BLaER1 treated with 17β-estradiol and CSF1 and Interleukin-3, amounts not matched to agents 10 nM and 100 nM (cell line): Measurements from ENCODE around the gene CCDC107.

Experiments used
- H3K27ac ChIP-seq, 11 experiments: shearing (Covaris generic); formaldehyde crosslinking; 2 replicates each; pipeline ENCODE4 v1.8.1; 2022
- H3K27me3 ChIP-seq, 11 experiments: shearing (Covaris generic); formaldehyde crosslinking; 2 replicates each; pipeline ENCODE4 v1.8.1; 2022
- H3K36me3 ChIP-seq, 11 experiments: shearing (Covaris generic); formaldehyde crosslinking; 2 replicates each; pipeline ENCODE4 v1.8.1; 2022
- H3K4me1 ChIP-seq, 10 experiments: shearing (Covaris generic); formaldehyde crosslinking; 2 replicates each; pipeline ENCODE4 v1.8.1; 2022
- H3K4me2 ChIP-seq, 11 experiments: shearing (Covaris generic); formaldehyde crosslinking; 2 replicates each; pipeline ENCODE4 v1.8.1; 2022
- H3K4me3 ChIP-seq, 10 experiments: shearing (Covaris generic); formaldehyde crosslinking; 2 replicates each; pipeline ENCODE4 v1.8.1; 2022
- H3K9ac ChIP-seq, 11 experiments: shearing (Covaris generic); formaldehyde crosslinking; 2 replicates each; pipeline ENCODE4 v1.8.1; 2022
- H3K9me3 ChIP-seq, 11 experiments: shearing (Covaris generic); formaldehyde crosslinking; replicated peaks in 1 of 11; 2 replicates each; pipeline ENCODE4 v1.8.1; 2022
- H4K20me1 ChIP-seq, 11 experiments: shearing (Covaris generic); formaldehyde crosslinking; 2 replicates each; pipeline ENCODE4 v1.8.1; 2022
- Cebpa-rat ChIP-seq, 11 experiments: shearing (Covaris generic); IDR thresholded peaks; 2 replicates each; pipeline ENCODE4 v1.8.1; 2022

CCDC107 gene

DNA sequence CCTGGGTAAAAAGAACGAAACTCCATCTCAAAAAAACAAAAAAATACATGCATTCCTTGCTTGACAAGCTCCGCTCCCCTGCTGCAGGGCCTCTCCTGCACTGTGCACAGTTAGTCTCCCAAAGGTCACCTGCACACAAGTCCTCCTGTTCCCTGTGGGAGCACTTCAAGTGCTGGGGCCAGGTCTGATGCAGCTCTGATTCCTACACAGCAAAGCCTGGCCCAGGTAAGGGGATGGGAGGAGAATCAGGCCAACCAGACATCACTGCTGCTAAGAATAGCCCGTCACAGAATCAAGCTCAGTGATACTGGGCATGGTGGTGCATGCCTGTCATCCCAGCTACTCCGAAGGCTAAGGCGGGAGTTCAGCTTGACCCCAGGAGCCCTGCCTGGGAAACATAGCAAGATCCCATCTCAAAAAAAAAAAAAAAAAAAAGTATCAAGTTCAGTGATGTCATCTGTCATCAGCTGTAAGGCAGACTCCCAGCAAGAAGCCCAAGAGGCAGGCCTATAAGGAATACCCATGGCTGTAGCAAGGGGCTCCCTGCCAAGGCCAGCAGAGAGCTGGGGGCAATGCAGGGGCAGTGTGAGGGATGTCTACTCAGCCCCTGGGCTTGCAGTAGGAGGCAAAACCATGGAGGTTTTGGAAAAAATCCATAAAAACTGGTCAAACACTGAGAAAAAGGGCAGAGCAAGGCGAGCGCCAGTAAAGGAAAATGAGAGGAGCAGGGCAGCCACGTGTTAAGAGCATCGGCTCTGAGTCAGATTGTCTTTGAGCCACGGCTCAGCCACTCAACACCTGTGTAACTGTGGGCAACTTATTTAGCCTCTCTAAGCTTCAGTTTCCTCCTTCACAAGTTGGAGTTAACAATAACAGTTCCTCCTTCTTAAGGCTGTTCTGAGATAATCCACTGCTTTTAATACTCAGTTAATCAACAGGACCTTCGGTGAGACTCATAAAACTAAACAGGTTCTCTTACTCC lies 28.4 kb downstream of the CCDC107 start:
- Histone ChIP-seq H3K27ac (no peak overlapping the region), H4K20me1 (no peaks in the 10 kb centered on the region; a peak in 1 of 22 replicates), H3K4me1 (peaks cover 35 to 53% (median 44%) of the 10 kb centered on the region in 10 experiments), H3K4me2 (peak overlapping the region in 8 of 11 experiments; percentile 3 to 97 (median 96); a peak in 10 of 22 replicates), H3K27me3 (no peaks in the 10 kb centered on the region), H3K9ac (no peak overlapping the region; a peak in 1 of 22 replicates), H3K9me3 (no peaks in the 10 kb centered on the region), H3K36me3 (peaks cover 21 to 43% (median 30%) of the 10 kb centered on the region in 11 experiments; a peak in 20 of 22 replicates), H3K4me3 (no peak overlapping the region)
- TF ChIP-seq Cebpa-rat (IDR thresholded peaks at IDR 0.05), result no peak

DNA sequence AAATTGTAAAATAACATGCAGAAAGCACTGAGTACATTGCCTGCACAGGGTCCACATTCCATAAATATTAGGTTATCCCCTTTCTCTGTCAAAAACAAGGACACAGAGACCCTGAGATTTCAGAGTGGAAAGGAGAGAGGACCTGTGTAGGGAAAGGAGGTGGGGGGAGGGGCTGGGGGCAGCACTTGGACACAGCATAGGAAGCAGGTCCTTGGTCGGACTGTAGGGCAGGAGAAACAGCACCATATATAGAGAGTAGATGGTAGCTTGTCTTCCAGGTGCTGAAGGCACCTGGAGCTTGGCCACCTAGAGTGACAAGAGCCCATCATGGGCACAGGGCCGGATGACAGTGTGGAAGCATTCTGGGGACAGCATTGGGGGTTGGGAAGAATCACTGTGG lies 29.2 kb downstream of the CCDC107 start:
- Histone ChIP-seq H3K27ac (no peak overlapping the region), H3K9ac (no peak overlapping the region), H3K27me3 (no peaks in the 10 kb centered on the region), H3K4me3 (no peak overlapping the region), H3K4me2 (peak overlapping the region; percentile 78 to 99 (median 96); a peak in 21 of 22 replicates), H3K36me3 (peaks cover 21 to 40% (median 30%) of the 10 kb centered on the region in 11 experiments; a peak in 20 of 22 replicates), H3K4me1 (peaks cover 39 to 57% (median 48%) of the 10 kb centered on the region in 10 experiments), H3K9me3 (no peaks in the 10 kb centered on the region), H4K20me1 (no peaks in the 10 kb centered on the region; a peak in 1 of 22 replicates)
- no peak for TF ChIP-seq Cebpa-rat (IDR thresholded peaks at IDR 0.05)

DNA sequence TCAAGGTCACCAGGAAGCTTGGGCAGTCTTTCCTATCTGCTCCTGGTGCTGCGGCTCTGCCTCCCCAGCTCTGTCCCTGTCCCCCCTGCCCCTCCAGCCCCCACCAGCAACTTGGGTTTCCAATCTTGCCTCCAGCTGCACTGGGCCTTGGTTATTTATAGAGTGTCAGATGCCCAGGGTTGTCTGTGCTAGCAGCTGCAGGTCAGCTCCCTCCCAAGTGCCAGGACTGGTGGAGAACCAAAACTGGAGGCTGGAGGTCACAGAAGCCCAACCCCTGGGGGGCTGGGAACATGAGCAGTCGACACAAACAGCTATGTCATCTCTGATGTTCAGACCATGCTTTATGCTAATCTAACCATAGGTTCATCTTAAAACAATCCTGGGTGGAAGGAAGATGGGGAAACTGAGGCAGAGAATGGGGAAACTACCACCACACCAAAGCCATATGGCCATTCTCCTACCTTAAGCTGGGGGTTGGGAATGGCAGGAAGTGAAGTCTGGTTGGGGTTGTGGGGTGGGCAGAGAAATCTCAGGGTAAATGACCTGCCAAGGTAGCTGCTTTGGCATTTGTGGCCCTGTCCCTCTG lies 30.0 kb downstream of the CCDC107 start:
- H3K4me2 ChIP-seq, result peak overlapping the region; percentile 78 to 99 (median 96)
- no peaks in the 10 kb centered on the region for H3K9me3 ChIP-seq
- H4K20me1 ChIP-seq, result no peaks in the 10 kb centered on the region
- peaks cover 39 to 57% (median 48%) of the 10 kb centered on the region in 10 experiments for H3K4me1 ChIP-seq
- H3K27ac ChIP-seq, result peak overlapping the region in 5 of 11 experiments; percentile 13 to 84 (median 29); a peak in 7 of 22 replicates
- TF ChIP-seq Cebpa-rat (IDR thresholded peaks at IDR 0.05), result no peak
- peak overlapping the region in 1 of 10 experiments; percentile 61; a peak in 1 of 20 replicates for H3K4me3 ChIP-seq
- H3K36me3 ChIP-seq, result peaks cover 16 to 33% (median 26%) of the 10 kb centered on the region in 11 experiments; a peak in 19 of 22 replicates
- peak overlapping the region in 2 of 11 experiments; percentile 79 to 83; a peak in 2 of 22 replicates for H3K9ac ChIP-seq
- H3K27me3 ChIP-seq, result no peaks in the 10 kb centered on the region

DNA sequence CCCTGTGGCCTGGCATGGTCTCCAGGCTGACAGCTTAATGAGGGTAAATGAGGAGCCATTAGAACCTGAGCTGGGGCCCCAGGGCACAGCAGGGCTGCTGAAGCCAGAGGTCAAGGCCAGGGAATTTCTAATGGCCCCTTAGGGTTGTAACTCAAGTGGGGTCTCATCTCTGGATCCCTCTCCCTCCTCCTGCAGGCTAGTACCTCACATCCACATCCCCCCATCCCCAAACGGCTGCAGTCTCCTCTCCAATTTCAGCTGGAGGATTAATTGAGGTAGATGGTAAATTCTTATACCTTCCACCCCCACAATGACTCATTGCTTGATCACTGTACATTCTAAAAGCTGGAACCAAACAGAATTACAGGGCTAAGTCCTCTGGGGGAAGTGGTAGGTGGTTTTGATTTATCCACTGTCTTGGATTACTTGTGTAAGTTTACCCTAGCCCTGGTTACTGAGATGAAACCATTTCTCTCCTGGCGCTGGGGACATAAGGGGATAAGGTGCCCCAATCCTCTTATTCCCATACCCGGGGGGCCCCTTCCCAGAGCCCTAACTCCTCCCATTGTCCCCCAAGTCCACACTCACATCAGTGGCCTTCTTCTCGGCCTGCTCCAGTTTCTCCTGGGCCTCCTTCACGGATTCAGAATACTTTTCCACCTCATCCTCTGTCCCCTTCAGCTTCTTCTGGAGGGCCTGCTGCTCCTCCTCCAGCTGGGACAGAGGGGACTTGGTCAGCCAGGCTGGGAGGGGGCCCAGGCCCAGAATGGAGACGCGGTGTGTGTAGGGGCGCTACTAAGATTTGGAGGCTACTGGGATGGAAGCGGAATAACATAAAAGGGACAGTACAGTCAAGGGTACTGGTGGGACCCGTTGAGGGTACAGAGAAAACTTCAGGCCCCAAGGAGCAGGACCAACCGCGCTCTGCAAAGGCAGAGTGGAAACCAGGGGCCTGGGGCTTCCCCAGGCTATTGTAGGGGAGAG lies 30.8 kb downstream of the CCDC107 start:
- Histone ChIP-seq H4K20me1 (no peaks in the 10 kb centered on the region), H3K4me3 (peak overlapping the region in 9 of 10 experiments; percentile 61 to 81 (median 69); a peak in 14 of 20 replicates), H3K36me3 (peaks cover 12 to 25% (median 19%) of the 10 kb centered on the region in 11 experiments; a peak in 19 of 22 replicates), H3K9me3 (no peaks in the 10 kb centered on the region), H3K27me3 (no peaks in the 10 kb centered on the region), H3K27ac (peak overlapping the region in 10 of 11 experiments; percentile 20 to 87 (median 82); a peak in 18 of 22 replicates), H3K4me1 (peaks cover 39 to 51% (median 48%) of the 10 kb centered on the region in 10 experiments), H3K4me2 (peak overlapping the region; percentile 78 to 99 (median 96)), H3K9ac (peak overlapping the region; percentile 31 to 86 (median 83); a peak in 18 of 22 replicates)
- TF ChIP-seq Cebpa-rat (IDR thresholded peaks at IDR 0.05), result no peak

DNA sequence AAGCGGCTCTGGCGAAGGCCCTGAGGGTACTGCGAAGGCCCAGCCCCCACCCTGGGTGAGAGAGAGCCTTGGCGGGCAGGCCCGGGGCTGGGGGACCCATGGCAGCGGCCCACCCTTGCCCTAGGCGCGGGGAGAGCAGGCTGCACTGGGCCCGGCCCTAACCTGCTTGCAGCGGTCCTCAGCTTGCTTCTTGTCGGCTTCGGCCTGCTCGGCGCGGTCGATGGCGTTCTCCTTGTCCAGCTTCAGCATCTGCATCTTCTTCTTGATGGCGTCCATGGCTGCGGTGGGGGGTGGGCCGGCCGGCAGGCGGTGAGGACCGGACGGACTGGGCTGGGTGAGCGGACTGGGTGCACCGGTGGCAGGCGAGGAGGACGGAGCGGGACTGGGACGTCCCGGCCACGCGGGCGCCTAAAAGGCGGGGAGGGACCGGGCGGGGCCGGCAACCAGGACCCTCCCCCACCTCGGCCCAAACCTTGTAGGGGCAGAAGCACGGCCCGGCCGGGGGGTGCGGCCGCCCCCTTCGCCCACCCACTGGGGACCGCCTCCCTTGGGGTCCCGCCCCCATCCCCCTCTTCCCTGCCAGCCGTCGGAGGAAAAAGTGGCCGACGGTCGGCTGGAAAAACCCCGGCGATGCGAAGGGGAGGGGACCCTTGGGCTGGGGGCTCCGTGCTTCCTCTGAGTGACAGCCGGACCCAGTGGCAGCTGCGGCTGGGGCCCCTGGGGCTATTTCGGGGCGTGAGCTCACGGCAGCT lies 31.6 kb downstream of the CCDC107 start, which contains the start of gene TPM2:
TSS of gene TPM2 (minus strand) at position 384 of the 752 bp plus-strand sequence. CDS start at position 276, 108 bp downstream.
- H3K27me3 ChIP-seq, result no peaks in the 10 kb centered on the region
- peak within 1 kb of the TSS; percentile 64 to 87 (median 80) for H3K27ac ChIP-seq
- peaks cover 39 to 51% (median 48%) of the 10 kb centered on the region in 10 experiments for H3K4me1 ChIP-seq
- H3K36me3 ChIP-seq, result peaks cover 5 to 16% (median 10%) of the 10 kb centered on the region in 11 experiments; a peak in 17 of 22 replicates
- H4K20me1 ChIP-seq, result no peaks in the 10 kb centered on the region
- H3K4me2 ChIP-seq, result peak within 1 kb of the TSS; percentile 78 to 99 (median 96)
- TF ChIP-seq Cebpa-rat (IDR thresholded peaks at IDR 0.05), result no peak
- H3K9me3 ChIP-seq, result no peaks in the 10 kb centered on the region
- peak within 1 kb of the TSS; percentile 78 to 86 (median 83) for H3K9ac ChIP-seq
- peak within 1 kb of the TSS; percentile 61 to 81 (median 68) for H3K4me3 ChIP-seq

DNA sequence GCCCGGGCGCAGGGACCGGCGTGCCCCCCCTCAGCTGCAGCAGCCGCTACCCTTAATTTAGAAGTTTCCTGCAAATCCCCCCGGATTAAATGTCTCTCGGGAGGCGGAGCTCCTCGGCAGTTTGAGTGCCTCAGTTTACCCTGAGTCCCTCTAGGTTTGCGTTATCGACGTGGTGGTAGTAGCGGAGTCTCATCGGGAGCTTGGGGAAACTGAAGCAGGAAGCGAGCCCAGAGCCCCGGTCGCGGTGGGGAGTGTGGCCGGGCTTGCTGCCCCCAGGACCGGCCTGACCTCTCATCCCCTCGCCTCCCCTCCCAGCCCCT lies 32.2 kb downstream of the CCDC107 start:
- H3K9me3 ChIP-seq, result no peaks in the 10 kb centered on the region
- H3K4me3 ChIP-seq, result peak overlapping the region; percentile 61 to 81 (median 68)
- H3K4me2 ChIP-seq, result peak overlapping the region; percentile 78 to 99 (median 96)
- H3K27me3 ChIP-seq, result no peaks in the 10 kb centered on the region
- H3K27ac ChIP-seq, result peak overlapping the region; percentile 27 to 87 (median 80); a peak in 21 of 22 replicates
- peaks cover 39 to 51% (median 48%) of the 10 kb centered on the region in 10 experiments for H3K4me1 ChIP-seq
- H3K9ac ChIP-seq, result peak overlapping the region; percentile 78 to 86 (median 83)
- H4K20me1 ChIP-seq, result no peaks in the 10 kb centered on the region
- no peak for TF ChIP-seq Cebpa-rat (IDR thresholded peaks at IDR 0.05)
- peaks cover under 1 to 15% (median 5%) of the 10 kb centered on the region in 11 experiments; a peak in 16 of 22 replicates for H3K36me3 ChIP-seq

DNA sequence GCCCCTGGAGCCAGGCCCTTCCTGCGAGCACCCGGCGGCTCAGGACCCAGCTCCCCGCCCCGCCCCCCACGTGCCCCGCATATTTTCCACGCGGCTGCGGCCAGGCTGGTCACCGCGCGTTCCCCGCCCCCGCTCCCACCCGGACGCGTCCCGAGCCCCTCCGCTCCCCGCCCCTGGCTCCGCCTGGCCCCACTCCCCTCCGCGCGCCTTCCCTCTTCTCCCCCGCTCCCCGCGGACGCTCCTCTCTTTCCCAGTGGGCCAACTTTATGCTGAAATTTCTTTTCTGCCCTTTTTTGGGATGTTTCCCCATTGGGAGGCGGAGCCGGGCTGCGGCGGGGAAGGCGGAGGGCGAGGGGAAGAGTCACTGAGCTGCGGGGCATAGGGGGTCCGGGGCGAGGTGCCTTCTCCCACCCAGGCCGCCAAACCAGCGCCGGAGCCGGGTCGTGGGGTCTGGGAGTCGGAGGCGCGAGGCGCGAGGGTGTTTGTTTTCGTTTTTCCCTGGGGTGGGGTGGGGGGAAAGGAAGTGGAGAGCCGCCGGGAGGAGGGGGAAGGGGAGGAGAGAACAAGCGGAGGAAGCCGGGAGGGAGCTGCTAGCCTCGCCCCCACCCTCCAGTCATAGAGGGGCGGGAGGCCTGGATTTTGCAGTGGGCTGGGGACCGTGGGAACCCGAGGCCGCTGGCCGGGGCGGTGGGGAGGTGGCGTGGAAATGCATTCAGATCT lies 32.7 kb downstream of the CCDC107 start:
- Histone ChIP-seq H3K27me3 (no peaks in the 10 kb centered on the region), H3K9ac (peak overlapping the region; percentile 78 to 86 (median 83)), H3K4me3 (peak overlapping the region; percentile 61 to 81 (median 68)), H3K4me1 (peaks cover 39 to 51% (median 48%) of the 10 kb centered on the region in 10 experiments), H3K4me2 (peak overlapping the region; percentile 78 to 99 (median 96)), H3K27ac (peak overlapping the region; percentile 64 to 87 (median 80)), H3K36me3 (peaks cover 2 to 15% (median 4%) of the 10 kb centered on the region in 11 experiments), H3K9me3 (no peaks in the 10 kb centered on the region), H4K20me1 (peaks cover 0 to 2% (median 0%) of the 10 kb centered on the region in 11 experiments; a peak in 3 of 22 replicates)
- TF ChIP-seq Cebpa-rat (IDR thresholded peaks at IDR 0.05), result no peak
